Ishikawa (cell line): ENCODE data around the gene KCNC1.

Experiments used
- CEBPB ChIP-seq: IDR thresholded peaks from 2 replicates; pipeline ENCODE4 v1.6.1; 2012
- CREB1 ChIP-seq: IDR thresholded peaks from 2 replicates; pipeline ENCODE4 v1.6.1; 2012; ENCODE audit warnings: low read depth
- EGR1 ChIP-seq: IDR thresholded peaks from 2 replicates; pipeline ENCODE4 v1.6.1; 2012
- EP300 ChIP-seq: IDR thresholded peaks from 2 replicates; pipeline ENCODE4 v1.6.1; 2012; ENCODE audit warnings: borderline replicate concordance
- FOXM1 ChIP-seq: IDR thresholded peaks from 2 replicates; pipeline ENCODE4 v1.6.1; 2012; ENCODE audit warnings: low read depth, borderline replicate concordance
- MAX ChIP-seq: IDR thresholded peaks from 2 replicates; pipeline ENCODE4 v1.6.1; 2012
- NFIC ChIP-seq: IDR thresholded peaks from 2 replicates; pipeline ENCODE4 v1.6.1; 2012
- RAD21 ChIP-seq: IDR thresholded peaks from 2 replicates; pipeline ENCODE4 v1.6.1; 2012; ENCODE audit warnings: low read depth
- REST ChIP-seq: IDR thresholded peaks from 2 replicates; pipeline ENCODE4 v1.6.1; 2012; ENCODE audit warnings: low read depth, mild to moderate bottlenecking
- TAF1 ChIP-seq: IDR thresholded peaks from 2 replicates; pipeline ENCODE4 v1.6.1; 2012; ENCODE audit warnings: low read depth, mild to moderate bottlenecking
- TCF12 ChIP-seq: IDR thresholded peaks from 2 replicates; pipeline ENCODE4 v1.6.1; 2012; ENCODE audit warnings: low read depth
- TEAD4 ChIP-seq: IDR thresholded peaks from 2 replicates; pipeline ENCODE4 v1.6.1; 2012
- USF1 ChIP-seq: IDR thresholded peaks from 2 replicates; pipeline ENCODE4 v1.6.1; 2012
- YY1 ChIP-seq: IDR thresholded peaks from 2 replicates; pipeline ENCODE4 v1.6.1; 2012; ENCODE audit warnings: low read depth
- ZBTB7A ChIP-seq: IDR thresholded peaks from 2 replicates; pipeline ENCODE4 v1.6.1; 2012; ENCODE audit warnings: low read depth

KCNC1 gene

GRCh38 chr11:17812091-17812864 is 77.7 kb downstream of the KCNC1 start:
- TF ChIP-seq TEAD4: no peak
- TF ChIP-seq MAX: no peak
- TF ChIP-seq RAD21: no peak
- TF ChIP-seq EP300: no peak
- TF ChIP-seq NFIC: no peak
- no peak for TF ChIP-seq EGR1
- TF ChIP-seq FOXM1: no peak
- TF ChIP-seq CREB1: no peak
- no peak for TF ChIP-seq REST
- no peak for TF ChIP-seq TAF1
- TF ChIP-seq ZBTB7A: no peak
- TF ChIP-seq YY1: no peak
- no peak for TF ChIP-seq CEBPB
- TF ChIP-seq USF1: no peak

- TF ChIP-seq YY1 (no peak), TEAD4 (no peak), NFIC (no peak), USF1 (no peak), TAF1 (no peak)
Measured at GRCh38 chr11:17812865-17813187, 78.2 kb downstream of the KCNC1 start.

GRCh38 chr11:17813391-17814059 is 78.9 kb downstream of the KCNC1 start:
- TF ChIP-seq TAF1 (no peak), EP300 (peak; percentile 60), CREB1 (no peak), YY1 (no peak), ZBTB7A (no peak), TEAD4 (peak; percentile 76), TCF12 (peak; percentile 54), REST (no peak), NFIC (peak; percentile 80), RAD21 (no peak), MAX (no peak), USF1 (no peak), FOXM1 (no peak), EGR1 (0 out of 2 replicates have a peak, but pooled peaks have one; percentile 10), CEBPB (no peak)

- TF ChIP-seq TCF12 (no peak), YY1 (no peak), MAX (no peak)
Measured at GRCh38 chr11:17814546-17814945, 80.0 kb downstream of the KCNC1 start.

- TF ChIP-seq NFIC (no peak), CREB1 (no peak), TAF1 (no peak), YY1 (no peak), REST (no peak), USF1 (no peak), RAD21 (no peak), MAX (no peak), TCF12 (no peak), EP300 (no peak), CEBPB (no peak), FOXM1 (no peak), EGR1 (no peak)
Measured at GRCh38 chr11:17816232-17816931, 81.8 kb downstream of the KCNC1 start.
